Hematopoietic multipotent progenitor cell treated with erythropoietin and hydrocortisone succinate and interleukin-3 and kit ligand, for 8 days (in vitro differentiated cells): ENCODE results near the gene NUTM2A.
"Not testable (repeated sequence)": the region's sequence is repeated elsewhere in the genome, so short reads cannot be mapped to it uniquely, and the experiment has no call there.

Experiments
- DNase-seq: peaks from one replicate; pipeline ENCODE4 v3.0.0-alpha.2; 2015

Gene NUTM2A

GRCh38 chr10:87280749-87281392 is 55.6 kb downstream of the NUTM2A start:
- not testable (repeated sequence) for DNase-seq
